HepG2 (cell line): ENCODE data around the gene TPRG1L. TPM values are rescaled to one million over a fixed set of nuclear protein-coding genes. Genes with fewer than 3 reads are reported as not detected.
A peak's percentile ranks its signal among the peaks of the same experiment; 100 is the strongest.

Experiments used
- ATAC-seq: fragments of 200-7000 bp; cut with Tn5 transposase; 3 replicates; pipeline ENCODE4 v1.9.1; 2020; ENCODE audit warnings: mild to moderate bottlenecking, moderate library complexity
- BruUV-seq: library from RNA; stranded (reverse); fragments of 400-500 nt; replicated peaks from 2 replicates; lab custom pipeline; 2021; lab: Mats Ljungman, UMichigan
- CTCF ChIA-PET: fragments of 300-600 bp; formaldehyde crosslinking; extraction: SDS; loops from one replicate; lab custom pipeline; 2021; ENCODE audit warnings: low total read pairs, inconsistent platforms, low intra/inter-chr PET ratio; lab: Yijun Ruan, JAX
- POLR2A ChIA-PET: fragments of 350-600 bp; sonication (Branson Sonifier 250); formaldehyde crosslinking; loops from one replicate; lab custom pipeline; 2020; ENCODE audit warnings: antibody characterized with exemption, inconsistent platforms; lab: Yijun Ruan, JAX
- DNase-seq: peaks from one replicate; pipeline ENCODE4 v3.0.0-alpha.2; 2015; ENCODE audit warnings: low spot score
- FAIRE-seq: peaks from 3 replicates; lab custom pipeline; 2011; peaks lifted over from hg19 to GRCh38; lab: Jason Lieb, UNC
- H2AFZ ChIP-seq: one replicate; pipeline ENCODE4 v1.6.1; 2011; ENCODE audit warnings: low read length, inconsistent platforms
- H3K27ac ChIP-seq: fragments of 300-600 bp; 3 replicates; pipeline ENCODE4 v1.8.0; 2011; ENCODE audit warnings: mixed run types, mild to moderate bottlenecking, mixed read lengths, low read length, inconsistent platforms; ENCODE audit not compliant: insufficient read depth; ENCODE audit errors: extremely low read length
- H3K27me3 ChIP-seq, 2 experiments: fragments of 200-600 bp in 1 of 2; 2 replicates in 1 of 2; 3 replicates in 1 of 2; pipeline versions ENCODE4 v1.6.0 to v1.8.0; 2011; ENCODE audit warnings: low read length in 2 of 2, mild to moderate bottlenecking in 2 of 2, moderate library complexity in 2 of 2, inconsistent platforms in 1 of 2; ENCODE audit not compliant: insufficient read depth in 2 of 2, control insufficient read depth in 1 of 2
- H3K36me3 ChIP-seq, 2 experiments: fragments of 200-600 bp in 1 of 2; replicated peaks in 1 of 2; 2 replicates in 1 of 2; 3 replicates in 1 of 2; pipeline versions ENCODE4 v1.5.1 to v1.8.0; 2011; ENCODE audit warnings: low read length in 2 of 2, inconsistent platforms in 1 of 2; ENCODE audit not compliant: insufficient read depth in 2 of 2, control insufficient read depth in 1 of 2
- H3K4me1 ChIP-seq: 2 replicates; pipeline ENCODE4 v1.5.1; 2012; ENCODE audit warnings: low read length, inconsistent platforms; ENCODE audit not compliant: insufficient read depth
- H3K4me2 ChIP-seq: 2 replicates; pipeline ENCODE4 v1.6.0; 2011; ENCODE audit warnings: low read depth, low read length, inconsistent platforms
- H3K4me3 ChIP-seq, 3 experiments: fragments of 200-600 bp in 1 of 3; sonication (generic), shearing (Covaris generic) in 1 of 3; replicated peaks in 1 of 3; 2 replicates each; pipeline ENCODE4 v1.5.1; 2011 to 2016; ENCODE audit warnings: low read length in 3 of 3, inconsistent platforms in 2 of 3, low read depth in 2 of 3, mild to moderate bottlenecking in 2 of 3, control low read depth in 1 of 3, mixed read lengths in 1 of 3; ENCODE audit not compliant: insufficient read depth in 1 of 3
- H3K79me2 ChIP-seq: one replicate; pipeline ENCODE4 v1.6.1; 2011; ENCODE audit warnings: low read length, inconsistent platforms; ENCODE audit not compliant: insufficient read depth
- H3K9ac ChIP-seq: 2 replicates; pipeline ENCODE4 v1.6.0; 2011; ENCODE audit warnings: mild to moderate bottlenecking, low read depth, low read length, inconsistent platforms; ENCODE audit not compliant: insufficient read depth
- H3K9me3 ChIP-seq: 2 replicates; pipeline ENCODE4 v1.5.1; 2012; ENCODE audit warnings: mild to moderate bottlenecking, low read length
- H4K20me1 ChIP-seq: 2 replicates; pipeline ENCODE4 v1.6.0; 2011; ENCODE audit warnings: inconsistent platforms, mild to moderate bottlenecking, low read length, moderate library complexity; ENCODE audit not compliant: insufficient read depth
- AGO2 ChIP-seq: fragments of 200-400 bp; formaldehyde crosslinking; optimal IDR thresholded peaks from 2 replicates; pipeline ENCODE3; 2017; ENCODE audit warnings: mild to moderate bottlenecking, low read depth, low read length, moderate library complexity
- ATRX ChIP-seq: sonication (generic); formaldehyde crosslinking; IDR thresholded peaks from 2 replicates; pipeline ENCODE4 v1.4.0; 2020; ENCODE audit warnings: missing genetic modification reagents, borderline replicate concordance
- CSRNP2 ChIP-seq: sonication (generic); formaldehyde crosslinking; conservative IDR thresholded peaks from 2 replicates; pipeline ENCODE4 v1.8.0; 2022; ENCODE audit warnings: low read depth, missing genetic modification reagents
- DMTF1 ChIP-seq: sonication (generic); formaldehyde crosslinking; IDR thresholded peaks from 2 replicates; pipeline ENCODE4 v1.4.0; 2020; ENCODE audit warnings: mild to moderate bottlenecking, missing genetic modification reagents
- HNRNPK ChIP-seq: fragments of 200-400 bp; formaldehyde crosslinking; IDR thresholded peaks from 2 replicates; pipeline ENCODE4 v1.6.1; 2018; ENCODE audit warnings: low read length, low read depth, moderate library complexity, mild to moderate bottlenecking; ENCODE audit not compliant: poor library complexity, severe bottlenecking
- KDM5B ChIP-seq: sonication (generic); formaldehyde crosslinking; IDR thresholded peaks from 2 replicates; pipeline ENCODE4 v1.4.0; 2020; ENCODE audit warnings: missing genetic modification reagents, mild to moderate bottlenecking, borderline replicate concordance
- NAIF1 ChIP-seq: sonication (generic); formaldehyde crosslinking; IDR thresholded peaks from 2 replicates; pipeline ENCODE4 v1.5.0; 2020; ENCODE audit warnings: mild to moderate bottlenecking, missing genetic modification reagents, borderline replicate concordance
- TIGD3 ChIP-seq: sonication (generic); formaldehyde crosslinking; IDR thresholded peaks from 2 replicates; pipeline ENCODE4 v1.5.1; 2020; ENCODE audit warnings: mild to moderate bottlenecking, missing genetic modification reagents, borderline replicate concordance
- ZFP90 ChIP-seq: sonication (generic); formaldehyde crosslinking; IDR thresholded peaks from 2 replicates; pipeline ENCODE4 v1.8.0; 2022; ENCODE audit warnings: missing genetic modification reagents, mild to moderate bottlenecking, inconsistent platforms, borderline replicate concordance
- ZNF282 ChIP-seq: fragments of 450-650 bp; IDR thresholded peaks from 2 replicates; pipeline ENCODE4 v1.6.1; 2018; ENCODE audit not compliant: partially characterized antibody
- ZNF704 ChIP-seq: sonication (generic); formaldehyde crosslinking; IDR thresholded peaks from 2 replicates; pipeline ENCODE4 v1.8.1; 2023; ENCODE audit warnings: mild to moderate bottlenecking, inconsistent platforms, moderate library complexity, missing genetic modification reagents, borderline replicate concordance
- WGBS: methylation state at CpG from one replicate; pipeline ENCODE4 v1.1.6; 2017; ENCODE audit warnings: low lambda C conversion rate; 5-methylcytosine and 5-hydroxymethylcytosine counted together
- in situ Hi-C: cut with HindIII; loops from 2 replicates; pipeline ENCODE4 v1.10.0; 2017; ENCODE audit warnings: low pct_unique_long_range_greater_than_20kb; ENCODE audit not compliant: extremely low pct_ligation_motif_present
- intact Hi-C: fragments of 100-400 bp; cut with micrococcal nuclease; formaldehyde crosslinking; loops from one replicate; pipeline ENCODE4 v1.10.0; 2022; ENCODE audit not compliant: unreplicated experiment
- polyA plus RNA-seq, 8 experiments: library from polyadenylated mRNA; depleted of rRNA in 3 of 8; stranded (reverse) in 7 of 8; unstranded in 1 of 8; fragments of >200 nt; fragmentation: Illumina TruSeq in 4 of 8; extraction: Trizol in 4 of 8; gene quantifications; 2 replicates each; pipeline versions ENCODE4 v1.2.1 to v1.2.3, GENCODE V29; 2011 to 2016; ENCODE audit warnings: low read depth in 4 of 8, missing spikeins in 1 of 8, mixed read lengths in 1 of 8; ENCODE audit not compliant: insufficient read depth in 1 of 8
- total RNA-seq, 5 experiments: library from RNA; depleted of rRNA; stranded (reverse); fragments of >200 nt; fragmentation: Illumina TruSeq; extraction: Trizol; gene quantifications; 2 replicates each; pipeline ENCODE4 v1.2.3, GENCODE V29; 2016; ENCODE audit warnings: low read depth in 1 of 5
- TF ChIP-seq, protein P1 (sequence below): sonication (generic); formaldehyde crosslinking; IDR thresholded peaks from 2 replicates; pipeline ENCODE4 v1.5.0; 2020; ENCODE audit warnings: missing genetic modification reagents, mild to moderate bottlenecking, borderline replicate concordance
- TF ChIP-seq, protein P2 (sequence below): sonication (generic); formaldehyde crosslinking; IDR thresholded peaks from 2 replicates; pipeline ENCODE4 v1.8.1; 2023; ENCODE audit warnings: mild to moderate bottlenecking, moderate library complexity, missing genetic modification reagents

Gene TPRG1L
- total and polyA plus RNA-seq, 2 of the 13 experiments (the other 11 are each of a cell fraction or from before 2014, with no cell fraction given), result 21.3 to 37.4 TPM

DNA sequence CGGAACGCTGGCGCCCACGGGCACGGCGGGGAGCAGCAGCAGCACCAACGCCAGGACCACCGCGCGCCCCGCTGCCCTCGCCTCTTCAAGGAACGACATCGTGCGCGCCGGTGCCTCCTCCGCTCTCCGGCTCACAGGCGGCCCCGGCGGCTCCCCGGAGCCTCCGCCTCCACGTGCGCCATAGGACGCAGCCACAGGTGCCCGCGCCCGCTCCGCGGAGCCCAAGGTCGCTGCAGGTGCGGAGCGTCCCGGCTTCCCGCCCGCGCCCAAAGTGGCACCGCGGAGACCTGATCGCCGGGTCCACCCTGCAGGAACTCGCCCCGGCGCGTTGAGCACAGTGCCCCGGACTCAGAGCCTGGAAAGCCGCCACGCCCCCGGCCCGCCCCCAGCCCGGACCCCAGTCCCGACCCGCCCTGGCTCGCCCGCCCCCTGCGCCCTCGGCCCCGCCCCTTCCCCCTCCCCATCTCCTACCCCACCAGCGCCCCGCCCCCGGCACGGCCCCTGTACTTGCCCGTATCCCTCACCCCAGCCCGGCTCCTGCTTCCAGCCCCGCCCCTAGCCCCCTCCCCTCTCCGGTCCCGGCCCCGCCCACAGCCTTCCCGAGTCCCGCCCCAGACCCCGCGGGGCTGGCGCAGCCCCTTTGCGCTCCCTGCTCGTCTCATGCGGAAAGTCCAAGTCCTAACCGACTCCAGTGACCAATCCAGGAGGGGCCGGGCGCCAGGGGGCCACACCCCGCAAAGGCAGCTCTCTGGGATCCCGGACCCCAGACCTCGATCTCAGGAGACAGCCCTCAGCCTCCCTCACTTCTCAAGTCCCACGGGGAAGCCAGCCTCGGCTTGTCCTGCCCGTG, 13.4 kb upstream of the TPRG1L start, which contains the start of gene MEGF6:
TSS of gene MEGF6 (minus strand) at position 339 of the 850 bp plus-strand sequence. CDS start at position 99, 240 bp downstream.
- 7% methylated on average over 3 of the region's 87 CpGs for WGBS
- Histone ChIP-seq H3K9ac (no peak within 1 kb of the TSS), H4K20me1 (peaks cover 3% of the 10 kb centered on the region; the same call in 1 of the 2 replicates), H3K27me3 (peaks cover 18 to 93% of the 10 kb centered on the region in 2 experiments), H3K27ac (no peak within 1 kb of the TSS), H3K9me3 (no peaks in the 10 kb centered on the region), H3K36me3 (no peaks in the 10 kb centered on the region), H3K79me2 (no peaks in the 10 kb centered on the region), H3K4me1 (peaks cover 51% of the 10 kb centered on the region), H3K4me3 (peak within 1 kb of the TSS; percentile 15 to 61 (median 45); a peak in 3 of 6 replicates), H2AFZ (no peak within 1 kb of the TSS), H3K4me2 (peak within 1 kb of the TSS; percentile 58)
- no TSS peak for BruUV-seq
- ChIA-PET POLR2A (no interaction called here), CTCF (no interaction called here)
- in situ Hi-C loops (no loop called here), intact Hi-C loops (no loop called here)
- no peak for FAIRE-seq
- peak; percentile 63 for ATAC-seq
- peak; percentile 43 for DNase-seq
- TF ChIP-seq, protein P1, sequence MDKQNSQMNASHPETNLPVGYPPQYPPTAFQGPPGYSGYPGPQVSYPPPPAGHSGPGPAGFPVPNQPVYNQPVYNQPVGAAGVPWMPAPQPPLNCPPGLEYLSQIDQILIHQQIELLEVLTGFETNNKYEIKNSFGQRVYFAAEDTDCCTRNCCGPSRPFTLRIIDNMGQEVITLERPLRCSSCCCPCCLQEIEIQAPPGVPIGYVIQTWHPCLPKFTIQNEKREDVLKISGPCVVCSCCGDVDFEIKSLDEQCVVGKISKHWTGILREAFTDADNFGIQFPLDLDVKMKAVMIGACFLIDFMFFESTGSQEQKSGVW (CRISPR knock-in tag), result no peak
- no peak for TF ChIP-seq ZNF704 (CRISPR knock-in tag)
- no peak for TF ChIP-seq ZNF282
- TF ChIP-seq CSRNP2 (CRISPR knock-in tag), result no peak
- TF ChIP-seq ZFP90, result no peak
- TF ChIP-seq HNRNPK, result peak; percentile 60
- no peak for TF ChIP-seq NAIF1 (CRISPR knock-in tag)
- no peak for TF ChIP-seq ATRX (CRISPR knock-in tag)
- TF ChIP-seq TIGD3 (CRISPR knock-in tag), result no peak
- TF ChIP-seq DMTF1 (CRISPR knock-in tag), result no peak
- no peak for TF ChIP-seq AGO2
- TF ChIP-seq, protein P2, sequence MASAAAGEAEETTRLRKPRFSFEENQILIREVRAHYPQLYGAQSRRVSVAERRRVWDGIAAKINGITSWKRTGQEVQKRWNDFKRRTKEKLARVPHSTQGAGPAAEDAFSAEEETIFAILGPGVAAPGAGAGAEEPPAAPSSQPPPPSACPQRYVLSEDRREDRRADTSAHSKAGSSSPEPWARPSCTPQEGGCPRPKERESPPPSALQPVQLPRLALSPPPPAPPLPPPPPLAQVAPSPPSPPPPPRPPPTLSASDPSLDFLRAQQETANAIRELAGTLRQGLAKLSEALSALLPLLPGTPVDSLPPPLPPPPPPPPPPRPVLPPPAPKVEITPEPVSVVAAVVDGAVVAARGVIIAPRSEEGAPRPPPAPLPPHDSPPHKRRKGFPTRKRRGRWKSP (CRISPR knock-in tag), result 0 out of 2 replicates have a peak, but pooled peaks have one; percentile 21
- 0 out of 2 replicates have a peak, but pooled peaks have one; percentile 18 for TF ChIP-seq KDM5B
